ENCODE results near the gene YWHAQ. TPM values are rescaled to one million over a fixed set of nuclear protein-coding genes. Genes with fewer than 3 reads are reported as not detected.

The YWHAQ gene
- polyA plus RNA-seq, 2 of the 4 experiments (the other 2 are of a cell fraction), result 661 to 833 TPM

DNA sequence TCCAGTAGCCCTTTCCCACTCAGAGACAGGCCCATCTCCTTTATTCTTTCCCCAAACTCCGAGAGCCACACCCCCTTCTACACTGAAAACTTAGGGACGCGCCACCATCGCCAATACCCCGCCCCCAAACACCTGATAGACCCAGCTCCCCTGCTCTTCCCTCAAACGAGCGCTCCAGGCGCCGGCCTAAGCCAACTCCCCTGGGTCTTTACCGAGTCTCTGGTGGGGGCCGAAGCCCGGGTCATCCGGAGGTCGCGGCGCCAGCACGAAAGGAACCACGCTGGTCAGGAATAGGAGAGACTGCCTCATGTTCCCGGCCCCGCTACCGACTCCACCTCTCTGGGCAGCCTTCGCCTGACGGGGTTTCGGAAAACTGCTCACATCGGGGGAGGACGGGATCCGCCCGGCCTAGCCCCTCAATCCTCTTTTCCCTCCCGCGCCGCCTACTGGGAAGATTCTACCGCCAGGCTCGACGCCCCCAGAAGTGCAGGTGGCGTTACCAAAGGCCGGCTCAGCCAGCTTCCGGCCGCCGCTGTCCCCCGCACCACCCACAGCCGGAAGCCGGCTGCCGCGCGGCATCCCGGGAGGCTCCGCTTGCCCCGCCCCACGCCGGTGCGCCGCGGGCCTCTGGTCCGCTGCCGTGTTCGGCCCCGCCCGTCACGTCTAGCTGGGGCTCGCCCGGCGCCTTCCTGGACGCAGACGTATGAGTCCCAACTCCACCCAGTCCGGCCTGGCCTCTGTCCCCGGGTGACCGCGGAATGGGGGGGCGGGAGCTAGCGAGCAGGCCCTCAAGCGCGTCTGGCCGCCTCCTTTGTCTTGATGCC, 75.3 kb downstream of the YWHAQ start, which contains the start of gene ADAM17:
Gene ADAM17 (minus strand): TSS at position 534 of the 824 bp plus-strand sequence. CDS start 225 bp downstream, at position 309.
- Histone ChIP-seq H3K4me1 (peaks cover 56% of the 10 kb centered on the region), H3K4me2 (peak within 1 kb of the TSS; percentile 87), H3K9me3 (no peaks in the 10 kb centered on the region), H3K4me3 (peak within 1 kb of the TSS; percentile 78), H3K27ac (peak within 1 kb of the TSS; percentile 95 to 98)
- ChIA-PET CTCF (interaction anchor here (0.6 to 5.8 kb wide), 35 partner anchors 8 to 413 kb away, joined by 3 to 47 read pairs (median 4); partner anchors contain the start of gene YWHAQ), POLR2A (interaction anchor here (0.8 to 3.2 kb wide), 28 partner anchors 9 to 431 kb away, joined by 3 to 54 read pairs (median 6); partner anchors contain the start of genes ITGB1BP1, TAF1B and YWHAQ)
- DNase-seq (ENCODE audit: low read depth in 1 of 2, low spot score in 1 of 2) (peak; percentile 84 to 98), FAIRE-seq (no peak), ATAC-seq (peak; percentile 90 to 92)
- WGBS (ENCODE audit: missing lambda C conversion rate), result 2% methylated on average over 35 of the region's 73 CpGs
- TF ChIP-seq RAD21 (conservative IDR thresholded peaks at IDR 0.05 in 1 of 2, IDR thresholded peaks at IDR 0.05 in 1 of 2) (peak; percentile 47 to 57; a peak in 4 of 5 replicates), E2F6 (IDR thresholded peaks at IDR 0.05; ENCODE audit: borderline replicate concordance, low read depth) (peak; percentile 90), KDM5A (IDR thresholded peaks at IDR 0.05) (no peak), SMC3 (IDR thresholded peaks at IDR 0.05) (peak; percentile 64), ZSCAN20 (CRISPR knock-in tag; IDR thresholded peaks at IDR 0.05) (no peak), FOXS1 (CRISPR knock-in tag; IDR thresholded peaks at IDR 0.05) (no peak), POLR2AphosphoS2 (conservative IDR thresholded peaks at IDR 0.05; ENCODE audit: low read length) (no peak), CHD2 (IDR thresholded peaks at IDR 0.05; ENCODE audit: low read length, partially characterized antibody) (no peak), GATA3 (IDR thresholded peaks at IDR 0.05; ENCODE audit: borderline replicate concordance) (peak; percentile 32; the same call in 1 of the 2 replicates), ZNF302 (CRISPR knock-in tag; IDR thresholded peaks at IDR 0.05) (no peak), HOXB5 (CRISPR knock-in tag; IDR thresholded peaks at IDR 0.05) (peak; percentile 49; the same call in 1 of the 2 replicates), ZC3H11A (IDR thresholded peaks at IDR 0.05) (no peak), EHF (CRISPR knock-in tag; IDR thresholded peaks at IDR 0.05) (no peak), REST (IDR thresholded peaks at IDR 0.05) (0 out of 2 replicates have a peak, but pooled peaks have one; percentile 28), TFCP2L1 (CRISPR knock-in tag; IDR thresholded peaks at IDR 0.05) (peak; percentile 10; the same call in 1 of the 2 replicates), HOXB13 (CRISPR knock-in tag; IDR thresholded peaks at IDR 0.05; ENCODE audit: low read depth) (no peak), MAZ (IDR thresholded peaks at IDR 0.05; ENCODE audit: borderline replicate concordance, low read depth, low read length) (peak; percentile 83; the same call in 1 of the 2 replicates), BCL3 (IDR thresholded peaks at IDR 0.05) (peak; percentile 71; the same call in 2 of the 3 replicates), EHMT2 (IDR thresholded peaks at IDR 0.05; ENCODE audit: low read depth) (no peak), TP53 (CRISPR knock-in tag; IDR thresholded peaks at IDR 0.05) (no peak; the same call in 1 of the 2 replicates), POLR2A (IDR thresholded peaks at IDR 0.05; ENCODE audit: low read length) (peak; percentile 87), MYC (IDR thresholded peaks at IDR 0.05; ENCODE audit: borderline replicate concordance, low read length) (peak; percentile 89), PHF8 (IDR thresholded peaks at IDR 0.05; ENCODE audit: borderline replicate concordance, low read depth) (peak; percentile 75), ZFP36 (IDR thresholded peaks at IDR 0.05; ENCODE audit: borderline replicate concordance, partially characterized antibody) (no peak)
- TF ChIP-seq, protein P1, sequence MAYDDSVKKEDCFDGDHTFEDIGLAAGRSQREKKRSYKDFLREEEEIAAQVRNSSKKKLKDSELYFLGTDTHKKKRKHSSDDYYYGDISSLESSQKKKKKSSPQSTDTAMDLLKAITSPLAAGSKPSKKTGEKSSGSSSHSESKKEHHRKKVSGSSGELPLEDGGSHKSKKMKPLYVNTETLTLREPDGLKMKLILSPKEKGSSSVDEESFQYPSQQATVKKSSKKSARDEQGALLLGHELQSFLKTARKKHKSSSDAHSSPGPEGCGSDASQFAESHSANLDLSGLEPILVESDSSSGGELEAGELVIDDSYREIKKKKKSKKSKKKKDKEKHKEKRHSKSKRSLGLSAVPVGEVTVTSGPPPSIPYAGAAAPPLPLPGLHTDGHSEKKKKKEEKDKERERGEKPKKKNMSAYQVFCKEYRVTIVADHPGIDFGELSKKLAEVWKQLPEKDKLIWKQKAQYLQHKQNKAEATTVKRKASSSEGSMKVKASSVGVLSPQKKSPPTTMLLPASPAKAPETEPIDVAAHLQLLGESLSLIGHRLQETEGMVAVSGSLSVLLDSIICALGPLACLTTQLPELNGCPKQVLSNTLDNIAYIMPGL (CRISPR knock-in tag; IDR thresholded peaks at IDR 0.05; ENCODE audit: borderline replicate concordance), result 0 out of 2 replicates have a peak, but pooled peaks have one; percentile 9
- TF ChIP-seq, protein P2, sequence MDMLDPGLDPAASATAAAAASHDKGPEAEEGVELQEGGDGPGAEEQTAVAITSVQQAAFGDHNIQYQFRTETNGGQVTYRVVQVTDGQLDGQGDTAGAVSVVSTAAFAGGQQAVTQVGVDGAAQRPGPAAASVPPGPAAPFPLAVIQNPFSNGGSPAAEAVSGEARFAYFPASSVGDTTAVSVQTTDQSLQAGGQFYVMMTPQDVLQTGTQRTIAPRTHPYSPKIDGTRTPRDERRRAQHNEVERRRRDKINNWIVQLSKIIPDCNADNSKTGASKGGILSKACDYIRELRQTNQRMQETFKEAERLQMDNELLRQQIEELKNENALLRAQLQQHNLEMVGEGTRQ (IDR thresholded peaks at IDR 0.05), result no peak
- TF ChIP-seq, protein P3, sequence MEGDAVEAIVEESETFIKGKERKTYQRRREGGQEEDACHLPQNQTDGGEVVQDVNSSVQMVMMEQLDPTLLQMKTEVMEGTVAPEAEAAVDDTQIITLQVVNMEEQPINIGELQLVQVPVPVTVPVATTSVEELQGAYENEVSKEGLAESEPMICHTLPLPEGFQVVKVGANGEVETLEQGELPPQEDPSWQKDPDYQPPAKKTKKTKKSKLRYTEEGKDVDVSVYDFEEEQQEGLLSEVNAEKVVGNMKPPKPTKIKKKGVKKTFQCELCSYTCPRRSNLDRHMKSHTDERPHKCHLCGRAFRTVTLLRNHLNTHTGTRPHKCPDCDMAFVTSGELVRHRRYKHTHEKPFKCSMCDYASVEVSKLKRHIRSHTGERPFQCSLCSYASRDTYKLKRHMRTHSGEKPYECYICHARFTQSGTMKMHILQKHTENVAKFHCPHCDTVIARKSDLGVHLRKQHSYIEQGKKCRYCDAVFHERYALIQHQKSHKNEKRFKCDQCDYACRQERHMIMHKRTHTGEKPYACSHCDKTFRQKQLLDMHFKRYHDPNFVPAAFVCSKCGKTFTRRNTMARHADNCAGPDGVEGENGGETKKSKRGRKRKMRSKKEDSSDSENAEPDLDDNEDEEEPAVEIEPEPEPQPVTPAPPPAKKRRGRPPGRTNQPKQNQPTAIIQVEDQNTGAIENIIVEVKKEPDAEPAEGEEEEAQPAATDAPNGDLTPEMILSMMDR (IDR thresholded peaks at IDR 0.05), result peak; percentile 58
- TF ChIP-seq, protein P4, sequence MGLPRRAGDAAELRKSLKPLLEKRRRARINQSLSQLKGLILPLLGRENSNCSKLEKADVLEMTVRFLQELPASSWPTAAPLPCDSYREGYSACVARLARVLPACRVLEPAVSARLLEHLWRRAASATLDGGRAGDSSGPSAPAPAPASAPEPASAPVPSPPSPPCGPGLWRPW (IDR thresholded peaks at IDR 0.05), result no peak
